ENCODE data around the gene ARSB. TPM values are rescaled to one million over a fixed set of nuclear protein-coding genes. Genes with fewer than 3 reads are reported as not detected.

The ARSB gene
- total RNA-seq, 4 donors from 2014 or later = 10.0 to 17.4 (median 13.9) TPM

GRCh38 chr5:78843436-78843835 is 141.7 kb downstream of the ARSB start:
- TF ChIP-seq CTCF (IDR thresholded peaks at IDR 0.05) (no peak), POLR2A (IDR thresholded peaks at IDR 0.05) (no peak)
- no peaks in the 10 kb centered on the region for H3K4me1 ChIP-seq
- no peak overlapping the region for H3K4me3 ChIP-seq (replicated peaks in 1 of 3)
- no peak overlapping the region for H3K27ac ChIP-seq
- H3K36me3 ChIP-seq = no peaks in the 10 kb centered on the region
- no peak for DNase-seq
- H3K9me3 ChIP-seq = no peaks in the 10 kb centered on the region
- no peaks in the 10 kb centered on the region for H3K27me3 ChIP-seq
- intact Hi-C loops (cut with DNase I) = no loop called here
- 77 to 84% methylated on average over 1 of the region's 1 CpG for WGBS, 2 donors

GRCh38 chr5:78841767-78842166 is 143.3 kb downstream of the ARSB start:
- Histone ChIP-seq H3K27ac (no peak overlapping the region), H3K4me1 (no peaks in the 10 kb centered on the region), H3K4me3 (replicated peaks in 1 of 3) (no peak overlapping the region), H3K27me3 (no peaks in the 10 kb centered on the region), H3K36me3 (no peaks in the 10 kb centered on the region), H3K9me3 (no peaks in the 10 kb centered on the region)
- TF ChIP-seq CTCF (IDR thresholded peaks at IDR 0.05) (no peak), POLR2A (IDR thresholded peaks at IDR 0.05) (no peak)
- DNase-seq = no peak
- 78 to 80% methylated on average over 2 of the region's 2 CpGs for WGBS, 2 donors
- intact Hi-C loops (cut with DNase I) = no loop called here

GRCh38 chr5:78838753-78839152 is 146.4 kb downstream of the ARSB start:
- 96% methylated on average over 3 of the region's 3 CpGs for WGBS, 2 donors
- Histone ChIP-seq H3K4me3 (replicated peaks in 1 of 3) (no peak overlapping the region), H3K27me3 (no peaks in the 10 kb centered on the region), H3K9me3 (no peaks in the 10 kb centered on the region), H3K27ac (no peak overlapping the region), H3K36me3 (no peaks in the 10 kb centered on the region), H3K4me1 (no peaks in the 10 kb centered on the region)
- intact Hi-C loops (cut with DNase I) = no loop called here
- DNase-seq = no peak
- TF ChIP-seq CTCF (IDR thresholded peaks at IDR 0.05) (no peak), POLR2A (IDR thresholded peaks at IDR 0.05) (no peak)

- WGBS, 2 donors = 93 to 96% methylated on average over 5 of the region's 5 CpGs
- Histone ChIP-seq H3K36me3 (no peaks in the 10 kb centered on the region), H3K27me3 (no peaks in the 10 kb centered on the region), H3K4me3 (replicated peaks in 1 of 3) (no peak overlapping the region), H3K9me3 (no peaks in the 10 kb centered on the region), H3K27ac (no peak overlapping the region), H3K4me1 (no peaks in the 10 kb centered on the region)
- intact Hi-C loops (cut with DNase I) = no loop called here
- TF ChIP-seq POLR2A (IDR thresholded peaks at IDR 0.05) (no peak), CTCF (IDR thresholded peaks at IDR 0.05) (no peak)
- DNase-seq = no peak
These were observed 147.3 kb downstream of the ARSB start for GRCh38 chr5:78837836-78838235.

- intact Hi-C loops (cut with DNase I) = no loop called here
- Histone ChIP-seq H3K27ac (no peak overlapping the region), H3K27me3 (no peaks in the 10 kb centered on the region), H3K36me3 (no peaks in the 10 kb centered on the region), H3K9me3 (no peaks in the 10 kb centered on the region), H3K4me3 (replicated peaks in 1 of 3) (no peak overlapping the region), H3K4me1 (peaks cover 10% of the 10 kb centered on the region in 2 donors)
- DNase-seq = no peak
- TF ChIP-seq CTCF (IDR thresholded peaks at IDR 0.05) (no peak), POLR2A (IDR thresholded peaks at IDR 0.05) (no peak)
- WGBS, 2 donors = 96% methylated on average over 9 of the region's 9 CpGs
These were observed 149.9 kb downstream of the ARSB start for GRCh38 chr5:78835176-78835575.
